ENCODE data around the gene KRT33A.

KRT33A gene

DNA sequence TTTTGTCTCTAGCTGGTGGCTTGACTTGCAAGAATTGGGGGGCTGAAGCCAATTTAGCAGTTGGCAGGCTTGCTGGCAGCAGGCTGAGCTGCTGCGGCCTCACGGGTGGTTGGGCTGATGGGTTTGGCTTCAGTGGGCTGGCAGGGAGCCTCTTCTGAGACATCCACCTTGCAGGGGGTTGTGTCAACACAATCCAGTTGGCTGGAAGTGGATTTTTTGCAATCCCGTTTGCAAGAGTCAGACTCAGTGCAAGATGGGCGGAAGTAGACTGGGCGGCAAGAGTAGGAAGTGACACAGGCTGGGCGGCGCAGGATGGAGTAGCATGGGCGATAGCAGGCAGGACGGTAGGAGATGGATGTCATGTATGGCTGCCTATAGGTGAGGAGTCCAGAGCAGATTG, 43.0 kb downstream of the KRT33A start:
- Histone ChIP-seq H3K9ac (ENCODE audit: low read length) (no peak overlapping the region; the same call in 1 of the 2 replicates), H3K36me3 (ENCODE audit: low read length) (no peaks in the 10 kb centered on the region), H3K27me3 (ENCODE audit: low read length) (no peaks in the 10 kb centered on the region), H2AFZ (ENCODE audit: low read depth, low read length, severe bottlenecking) (no peak overlapping the region), H3F3A (ENCODE audit: insufficient read depth) (peaks cover 15% of the 10 kb centered on the region), H3K27ac (ENCODE audit: low read depth, low read length) (peak overlapping the region; percentile 92; the same call in 1 of the 2 replicates), H3K9me2 (replicated peaks; ENCODE audit: insufficient read depth, low read length) (no peaks in the 10 kb centered on the region), H3K9me3 (ENCODE audit: insufficient read depth, low read length) (no peaks in the 10 kb centered on the region), H3K4me2 (ENCODE audit: low read depth, low read length, poor library complexity, severe bottlenecking) (no peak overlapping the region), H3K79me2 (ENCODE audit: insufficient read depth, low read length) (no peaks in the 10 kb centered on the region), H3K4me3 (ENCODE audit: insufficient read depth, low read length, poor library complexity, severe bottlenecking) (no peak overlapping the region), H4K20me1 (ENCODE audit: low read depth, low read length) (no peaks in the 10 kb centered on the region)
- TF ChIP-seq CTCF (IDR thresholded peaks at IDR 0.05; ENCODE audit: insufficient read depth, low read length, poor library complexity, severe bottlenecking) (no peak), EZH2phosphoT487 (conservative IDR thresholded peaks at IDR 0.05; ENCODE audit: low read length) (no peak)

DNA sequence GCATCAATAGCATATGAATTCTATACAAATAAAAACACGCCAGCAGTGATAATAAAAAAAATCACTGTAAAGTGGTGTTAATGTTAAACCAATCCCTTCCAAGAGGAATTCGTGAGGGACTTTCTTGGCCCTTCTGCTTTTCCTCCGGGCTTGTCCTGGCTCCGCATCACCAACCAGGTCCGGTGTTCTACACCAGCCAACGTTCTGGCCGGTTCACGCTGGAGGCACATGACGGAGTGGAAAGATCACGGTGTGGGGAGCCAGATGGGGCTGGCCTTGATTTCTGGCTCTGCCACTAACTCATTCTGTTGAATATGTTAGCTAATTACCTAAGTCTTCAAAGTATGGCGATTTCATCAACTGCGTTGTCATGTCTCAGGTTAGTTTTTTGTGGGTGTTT, 46.5 kb downstream of the KRT33A start:
- Histone ChIP-seq H3K27ac (ENCODE audit: low read depth, low read length) (no peak overlapping the region), H3K9me2 (replicated peaks; ENCODE audit: insufficient read depth, low read length) (no peaks in the 10 kb centered on the region), H3K9me3 (ENCODE audit: insufficient read depth, low read length) (no peaks in the 10 kb centered on the region), H3K9ac (ENCODE audit: low read length) (no peak overlapping the region), H3K36me3 (ENCODE audit: low read length) (no peaks in the 10 kb centered on the region), H3K4me2 (ENCODE audit: low read depth, low read length, poor library complexity, severe bottlenecking) (no peak overlapping the region), H2AFZ (ENCODE audit: low read depth, low read length, severe bottlenecking) (no peak overlapping the region), H4K20me1 (ENCODE audit: low read depth, low read length) (no peaks in the 10 kb centered on the region), H3K4me3 (ENCODE audit: insufficient read depth, low read length, poor library complexity, severe bottlenecking) (no peak overlapping the region), H3K27me3 (ENCODE audit: low read length) (no peaks in the 10 kb centered on the region), H3K79me2 (ENCODE audit: insufficient read depth, low read length) (no peaks in the 10 kb centered on the region), H3F3A (ENCODE audit: insufficient read depth) (peaks cover 10% of the 10 kb centered on the region)
- TF ChIP-seq CTCF (IDR thresholded peaks at IDR 0.05; ENCODE audit: insufficient read depth, low read length, poor library complexity, severe bottlenecking) (no peak), EZH2phosphoT487 (conservative IDR thresholded peaks at IDR 0.05; ENCODE audit: low read length) (no peak)

DNA sequence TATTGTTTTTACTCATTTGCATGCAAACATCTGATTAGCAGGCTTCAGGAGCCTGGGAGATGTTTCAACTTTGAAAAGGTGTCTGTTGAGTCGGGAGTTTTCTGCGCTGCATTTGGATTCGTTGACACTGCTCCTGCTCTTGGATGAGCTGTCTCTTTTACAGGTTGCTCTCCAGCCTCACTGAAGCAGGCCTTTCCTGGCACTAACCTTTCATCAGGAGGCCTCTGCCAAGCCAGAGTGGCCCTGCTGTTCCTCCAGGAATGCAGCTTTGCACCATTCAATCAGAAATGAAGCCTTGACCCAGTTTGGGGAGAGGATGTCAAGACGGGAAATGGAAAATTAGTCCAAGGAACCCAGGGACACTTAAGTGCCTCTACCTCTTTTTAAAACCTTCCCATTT, 47.6 kb downstream of the KRT33A start:
- TF ChIP-seq CTCF (IDR thresholded peaks at IDR 0.05; ENCODE audit: insufficient read depth, low read length, poor library complexity, severe bottlenecking), result no peak
- TF ChIP-seq EZH2phosphoT487 (conservative IDR thresholded peaks at IDR 0.05; ENCODE audit: low read length), result no peak
- no peak overlapping the region for H3K27ac ChIP-seq (ENCODE audit: low read depth, low read length)
- no peaks in the 10 kb centered on the region for H3K9me2 ChIP-seq (replicated peaks; ENCODE audit: insufficient read depth, low read length)
- H3K4me3 ChIP-seq (ENCODE audit: insufficient read depth, low read length, poor library complexity, severe bottlenecking), result no peak overlapping the region
- H3K9ac ChIP-seq (ENCODE audit: low read length), result no peak overlapping the region
- H4K20me1 ChIP-seq (ENCODE audit: low read depth, low read length), result no peaks in the 10 kb centered on the region
- H2AFZ ChIP-seq (ENCODE audit: low read depth, low read length, severe bottlenecking), result no peak overlapping the region
- no peaks in the 10 kb centered on the region for H3K79me2 ChIP-seq (ENCODE audit: insufficient read depth, low read length)
- H3K27me3 ChIP-seq (ENCODE audit: low read length), result no peaks in the 10 kb centered on the region
- H3K9me3 ChIP-seq (ENCODE audit: insufficient read depth, low read length), result no peaks in the 10 kb centered on the region
- H3K4me2 ChIP-seq (ENCODE audit: low read depth, low read length, poor library complexity, severe bottlenecking), result no peak overlapping the region
- H3F3A ChIP-seq (ENCODE audit: insufficient read depth), result no peaks in the 10 kb centered on the region
- no peaks in the 10 kb centered on the region for H3K36me3 ChIP-seq (ENCODE audit: low read length)
